Sigmoid colon (tissue), 4 donors: Measurements from ENCODE around the gene CORT.

Experiments used
- CTCF ChIP-seq, 4 experiments: fragments of 450-650 bp in 3 of 4; fragments of 200-600 bp in 1 of 4; IDR thresholded peaks; one replicate each; pipeline ENCODE4 v1.5.1; 2016 to 2019; ENCODE audit warnings: antibody characterized with exemption in 4 of 4, mild to moderate bottlenecking in 3 of 4, moderate library complexity in 2 of 4
- EP300 ChIP-seq, 4 donors: sonication (generic); formaldehyde crosslinking; IDR thresholded peaks; one replicate each; pipeline ENCODE4 v1.6.1; 2017; ENCODE audit warnings: antibody characterized with exemption in 4 of 4
- POLR2A ChIP-seq, 2 donors: fragments of 450-650 bp; IDR thresholded peaks; one replicate each; pipeline ENCODE4 v1.6.1; 2016; ENCODE audit warnings: antibody characterized with exemption in 2 of 2, mild to moderate bottlenecking in 2 of 2, moderate library complexity in 2 of 2
- POLR2AphosphoS5 ChIP-seq, 4 donors: sonication (generic); formaldehyde crosslinking; IDR thresholded peaks; one replicate each; pipeline ENCODE4 v1.6.1; 2017; ENCODE audit warnings: antibody characterized with exemption in 4 of 4

- no peak for TF ChIP-seq POLR2AphosphoS5 (IDR thresholded peaks at IDR 0.05)
- no peak for TF ChIP-seq CTCF (IDR thresholded peaks at IDR 0.05)
- TF ChIP-seq POLR2A (IDR thresholded peaks at IDR 0.05): no peak
- no peak for TF ChIP-seq EP300 (IDR thresholded peaks at IDR 0.05)
These were observed 48.5 kb upstream of the CORT start for GRCh38 chr1:10401281-10401680.
